HG02981 (cell line): ENCODE data around the gene CSTF1.

Source experiments
- ATAC-seq: cut with Tn5 transposase; IDR thresholded peaks from one replicate; pipeline ENCODE4 v1.9.1; 2021; ENCODE audit warnings: mild to moderate bottlenecking, moderate library complexity; ENCODE audit not compliant: unreplicated experiment

CSTF1 gene

GRCh38 chr20:56426926-56427325, 34.5 kb downstream of the CSTF1 start:
- ATAC-seq, result no peak

- ATAC-seq, result no peak
Measured at GRCh38 chr20:56427797-56428196, 35.4 kb downstream of the CSTF1 start.

DNA sequence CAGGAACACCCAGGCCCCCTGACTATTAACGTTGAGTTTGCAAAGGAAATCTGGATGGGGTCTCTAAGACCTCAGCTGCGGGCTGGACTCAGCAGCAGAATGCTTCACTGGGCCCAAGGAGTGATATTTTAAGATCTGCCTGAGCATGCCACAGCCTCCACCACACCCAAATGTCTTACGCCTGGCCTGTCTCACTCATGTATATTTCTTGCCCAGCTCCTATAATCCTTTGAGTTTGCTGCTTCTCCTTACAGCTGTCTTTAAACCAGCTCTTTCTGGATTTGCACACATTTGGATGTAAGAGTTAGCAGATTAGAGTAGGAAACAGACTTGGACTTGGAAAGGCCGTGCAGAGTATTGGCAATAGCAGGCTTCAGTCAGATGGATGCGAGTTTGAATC, 36.0 kb downstream of the CSTF1 start:
- no peak for ATAC-seq

GRCh38 chr20:56428881-56429280, 36.4 kb downstream of the CSTF1 start:
- no peak for ATAC-seq

DNA sequence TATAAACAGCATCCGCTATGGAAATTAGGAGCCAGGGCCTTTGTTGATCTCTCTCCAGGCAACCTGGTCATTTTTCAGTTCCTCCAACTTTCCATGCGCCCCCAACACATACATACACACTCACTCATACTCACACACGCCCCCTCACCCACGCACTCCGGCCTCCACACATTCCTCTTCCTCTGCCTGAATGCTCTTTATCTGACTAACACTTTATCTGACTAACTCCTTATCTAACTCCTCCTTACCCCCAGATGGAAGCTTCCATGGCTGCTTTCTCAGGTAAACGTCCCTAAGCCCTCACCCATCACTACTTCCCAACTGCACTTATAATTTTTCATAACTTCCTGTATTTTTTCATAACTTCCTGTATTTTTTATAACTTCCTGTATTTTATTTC, 37.1 kb downstream of the CSTF1 start:
- ATAC-seq, result no peak

GRCh38 chr20:56429941-56430340, 37.5 kb downstream of the CSTF1 start:
- no peak for ATAC-seq

DNA sequence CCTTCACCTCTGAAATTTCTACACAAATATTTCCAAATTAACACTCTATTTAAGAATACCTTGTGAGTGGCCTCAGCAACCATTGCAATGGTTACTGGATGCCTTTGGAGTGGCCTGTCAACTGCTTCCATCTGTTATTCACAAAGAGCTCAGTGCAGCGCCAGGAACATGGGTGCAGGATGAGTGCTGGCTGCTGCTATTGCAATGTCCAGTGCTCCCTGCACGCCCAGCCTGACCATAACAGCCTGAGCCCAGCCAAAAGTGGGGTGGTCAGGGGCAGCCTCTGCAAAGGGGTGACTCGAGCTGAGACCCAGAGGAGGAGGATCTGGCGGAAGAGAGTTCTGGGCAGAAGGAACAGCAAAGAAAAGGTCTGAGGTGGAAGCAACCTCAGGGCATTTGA, 38.0 kb downstream of the CSTF1 start:
- ATAC-seq, result no peak

- no peak for ATAC-seq
Measured at GRCh38 chr20:56430957-56431356, 38.5 kb downstream of the CSTF1 start.

DNA sequence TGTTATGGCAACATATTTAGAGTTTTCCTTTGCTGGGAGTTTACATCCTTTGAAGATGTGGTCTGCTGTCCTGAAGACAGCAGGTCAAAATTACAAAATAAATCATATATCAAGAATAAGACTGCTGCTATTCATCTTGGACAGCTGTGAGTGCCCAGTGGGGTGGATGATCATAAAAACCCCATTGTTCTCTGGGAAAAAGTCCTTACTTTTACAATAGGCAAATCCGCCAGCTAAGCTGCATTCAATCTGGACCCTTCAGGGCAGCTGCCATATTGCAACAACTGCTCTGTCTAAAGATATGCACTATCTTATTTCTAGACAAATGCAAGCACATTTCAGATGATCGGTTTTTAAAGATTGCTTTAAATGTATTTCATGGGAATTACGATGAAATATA, 39.0 kb downstream of the CSTF1 start:
- ATAC-seq, result no peak

DNA sequence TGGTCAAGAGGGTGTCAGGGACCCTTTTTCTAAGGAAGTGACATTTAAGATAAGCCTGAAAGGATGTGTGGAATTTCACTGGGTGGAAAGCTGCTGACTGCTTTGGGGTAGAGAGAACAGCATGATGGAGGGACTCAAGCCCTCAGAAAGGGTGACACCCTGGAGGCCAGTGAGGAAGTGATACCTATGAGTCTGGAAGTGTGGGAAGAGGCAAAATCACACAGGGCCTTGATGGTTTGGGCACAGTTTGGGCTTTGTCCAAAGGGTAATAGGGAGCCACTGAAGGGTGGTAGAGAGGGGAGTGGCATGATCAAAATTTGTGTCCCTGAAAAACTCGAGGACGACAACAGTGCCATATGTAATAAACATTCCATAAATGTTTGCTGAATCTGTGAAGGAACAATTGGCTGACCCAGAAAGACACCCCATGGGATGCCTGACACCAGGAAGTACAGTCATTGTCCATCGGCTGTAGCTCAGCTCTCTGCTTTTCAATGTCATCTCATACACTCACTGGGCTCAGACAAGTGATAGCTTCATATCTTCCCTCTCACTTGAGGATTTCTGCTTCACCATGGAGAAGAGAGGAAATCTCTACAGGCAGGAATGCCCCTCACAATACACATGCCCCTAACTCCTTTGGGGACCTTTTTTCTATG, 40.9 kb downstream of the CSTF1 start:
- ATAC-seq, result no peak

- ATAC-seq, result no peak
Measured at GRCh38 chr20:56433880-56434255, 41.4 kb downstream of the CSTF1 start.

GRCh38 chr20:56437196-56437960, 44.9 kb downstream of the CSTF1 start:
- ATAC-seq, result no peak

DNA sequence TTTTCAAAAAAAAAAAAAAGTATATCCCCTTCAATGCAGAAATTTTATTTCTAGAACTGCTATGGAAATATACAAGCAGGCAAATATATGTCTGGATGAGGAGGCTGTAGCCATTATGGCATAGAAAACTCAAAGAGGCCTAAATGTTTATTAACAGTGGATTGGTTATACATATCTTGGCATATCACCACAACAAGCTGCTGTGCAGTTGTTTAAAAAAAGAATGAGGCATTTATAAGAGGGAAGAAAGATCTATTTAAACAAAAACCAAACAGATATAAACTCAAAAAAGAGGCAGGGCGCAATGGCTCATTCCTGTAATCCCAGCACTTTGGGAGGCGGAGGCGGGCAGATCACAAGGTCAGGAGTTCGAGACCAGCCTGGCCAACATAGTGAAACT, 45.8 kb downstream of the CSTF1 start:
- no peak for ATAC-seq

GRCh38 chr20:56439771-56440291, 47.4 kb downstream of the CSTF1 start:
- no peak for ATAC-seq

- no peak for ATAC-seq
Measured at GRCh38 chr20:56440346-56441007, 48.0 kb downstream of the CSTF1 start.

DNA sequence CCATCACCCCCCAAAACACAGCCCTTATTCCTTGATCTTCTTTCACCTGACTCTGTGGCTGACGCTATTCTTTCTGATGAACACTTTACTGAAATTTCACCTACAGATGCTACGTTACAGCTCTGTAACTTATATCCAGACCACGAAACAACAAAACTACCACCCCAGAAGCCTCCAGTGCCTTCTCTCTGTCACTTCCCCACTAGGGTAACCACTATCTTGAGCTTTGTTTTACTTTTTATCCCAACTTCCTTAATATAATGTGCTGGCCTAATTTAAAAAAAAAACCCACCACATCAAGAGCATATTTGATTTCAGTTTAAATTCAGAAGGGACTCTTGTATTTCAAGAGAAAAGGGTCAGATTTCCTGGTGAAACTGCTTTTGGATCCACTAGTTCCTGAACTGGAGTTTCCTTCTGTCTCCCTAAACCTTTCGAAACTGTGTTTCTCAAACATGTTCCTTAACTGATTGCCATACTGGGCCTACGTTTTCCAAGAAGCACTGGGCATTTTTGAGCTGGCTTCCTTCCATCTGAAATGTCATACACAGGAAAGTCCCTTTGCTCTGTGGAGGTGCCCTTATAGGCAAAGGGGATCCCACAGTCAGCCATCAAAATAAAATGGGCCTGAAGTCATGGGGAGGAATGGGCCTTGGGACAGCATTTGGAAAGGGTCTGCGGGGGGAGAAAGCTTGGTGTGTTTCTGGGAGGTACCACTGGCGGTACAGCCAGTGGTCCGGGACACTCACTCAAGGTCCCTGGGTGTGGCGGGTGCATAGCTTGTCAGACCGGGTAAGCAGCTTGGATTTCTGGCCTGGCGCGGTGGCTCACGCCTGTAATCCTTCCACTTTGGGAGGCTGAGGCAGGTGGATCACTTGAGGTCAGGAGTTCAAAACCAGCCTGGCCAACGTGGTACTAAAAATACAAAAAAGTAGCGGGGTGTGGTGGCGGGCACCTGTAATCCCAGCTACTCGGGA, 50.2 kb downstream of the CSTF1 start:
- ATAC-seq, result no peak

DNA sequence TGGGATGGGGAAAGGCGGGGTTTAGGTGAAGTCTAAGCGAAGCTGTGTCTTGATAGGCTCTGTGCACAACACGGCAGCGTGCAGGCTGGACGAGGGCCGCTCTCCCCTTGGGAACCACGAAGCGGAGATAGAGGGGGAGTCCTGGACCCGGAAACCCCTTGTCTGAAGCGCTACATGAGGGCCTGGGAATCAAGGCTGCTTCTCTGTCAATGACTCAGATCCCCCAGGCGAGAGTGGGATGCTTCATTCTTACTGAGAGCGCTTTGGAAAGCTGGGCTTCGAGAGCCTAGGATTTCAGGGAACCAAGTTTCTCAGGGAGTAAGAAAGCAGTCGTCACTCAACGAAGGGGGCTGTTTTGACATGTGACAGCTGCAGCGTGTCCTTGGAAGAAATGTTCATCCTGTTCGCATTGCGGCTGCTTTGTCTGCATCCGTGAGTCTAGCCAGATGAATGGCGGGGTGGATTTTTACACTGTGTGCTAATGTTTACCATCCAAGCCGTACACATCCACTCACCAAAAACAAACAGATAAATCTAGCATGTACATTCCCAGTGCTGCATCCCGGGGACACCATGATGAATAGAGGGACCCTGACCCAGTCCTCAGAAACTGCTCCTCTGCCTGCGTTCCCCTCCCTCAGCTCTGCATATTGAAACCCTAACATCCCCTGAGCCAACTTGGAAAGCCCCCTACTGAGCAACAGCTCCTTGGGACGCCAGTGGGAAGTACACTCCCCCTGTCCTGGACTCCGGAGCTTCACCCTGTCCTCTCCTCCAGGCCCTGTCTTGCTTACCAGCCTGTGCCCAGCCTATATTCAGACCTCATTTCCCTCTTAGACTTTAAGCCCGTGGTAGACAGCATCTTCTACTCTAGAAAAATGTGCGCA, 51.5 kb downstream of the CSTF1 start:
- ATAC-seq, result no peak

GRCh38 chr20:56445130-56445529, 52.7 kb downstream of the CSTF1 start:
- no peak for ATAC-seq

- no peak for ATAC-seq
Measured at GRCh38 chr20:56445540-56445939, 53.1 kb downstream of the CSTF1 start.

GRCh38 chr20:56447227-56447626, 54.8 kb downstream of the CSTF1 start:
- ATAC-seq, result no peak
